Measurements from ENCODE around the gene NBPF12.
"Not testable (repeated sequence)": the region's sequence is repeated elsewhere in the genome, so short reads cannot be mapped to it uniquely, and the experiment has no call there.

DNA sequence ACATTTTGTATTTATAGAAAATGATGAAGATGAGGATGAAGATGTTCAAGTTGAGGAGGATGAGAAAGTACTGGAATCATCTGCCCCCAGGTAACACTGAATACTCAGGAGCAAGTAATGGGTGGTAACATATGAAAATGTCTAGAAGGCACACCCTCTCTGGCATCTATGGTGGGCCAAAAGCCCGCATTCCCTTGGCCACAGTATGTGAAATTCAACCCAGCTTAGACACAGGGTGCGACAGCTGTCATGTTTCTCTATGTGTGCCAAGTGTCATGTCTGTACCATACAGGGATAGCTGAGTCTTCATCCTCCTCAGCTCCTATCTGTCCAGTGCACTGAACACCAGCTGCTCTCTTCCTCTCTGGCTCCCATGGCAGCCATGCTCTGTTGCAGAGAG lies 26.2 kb downstream of the NBPF12 start:
- TF ChIP-seq POLR2A (IDR thresholded peaks at IDR 0.05; ENCODE audit: low read length); GATA1 (IDR thresholded peaks at IDR 0.05; ENCODE audit: low read depth, low read length): not testable (repeated sequence)

All from erythroblast (primary cell).